ENCODE measurements around the gene BAAT. TPM values are rescaled to one million over a fixed set of nuclear protein-coding genes. Genes with fewer than 3 reads are reported as not detected.
A peak's percentile ranks its signal among the peaks of the same experiment; 100 is the strongest.

The BAAT gene
- total and polyA plus RNA-seq, 2 of the 13 experiments (the other 11 are each of a cell fraction or from before 2014, with no cell fraction given) = 0.71 to 7.9 TPM

- TF ChIP-seq, protein P1, sequence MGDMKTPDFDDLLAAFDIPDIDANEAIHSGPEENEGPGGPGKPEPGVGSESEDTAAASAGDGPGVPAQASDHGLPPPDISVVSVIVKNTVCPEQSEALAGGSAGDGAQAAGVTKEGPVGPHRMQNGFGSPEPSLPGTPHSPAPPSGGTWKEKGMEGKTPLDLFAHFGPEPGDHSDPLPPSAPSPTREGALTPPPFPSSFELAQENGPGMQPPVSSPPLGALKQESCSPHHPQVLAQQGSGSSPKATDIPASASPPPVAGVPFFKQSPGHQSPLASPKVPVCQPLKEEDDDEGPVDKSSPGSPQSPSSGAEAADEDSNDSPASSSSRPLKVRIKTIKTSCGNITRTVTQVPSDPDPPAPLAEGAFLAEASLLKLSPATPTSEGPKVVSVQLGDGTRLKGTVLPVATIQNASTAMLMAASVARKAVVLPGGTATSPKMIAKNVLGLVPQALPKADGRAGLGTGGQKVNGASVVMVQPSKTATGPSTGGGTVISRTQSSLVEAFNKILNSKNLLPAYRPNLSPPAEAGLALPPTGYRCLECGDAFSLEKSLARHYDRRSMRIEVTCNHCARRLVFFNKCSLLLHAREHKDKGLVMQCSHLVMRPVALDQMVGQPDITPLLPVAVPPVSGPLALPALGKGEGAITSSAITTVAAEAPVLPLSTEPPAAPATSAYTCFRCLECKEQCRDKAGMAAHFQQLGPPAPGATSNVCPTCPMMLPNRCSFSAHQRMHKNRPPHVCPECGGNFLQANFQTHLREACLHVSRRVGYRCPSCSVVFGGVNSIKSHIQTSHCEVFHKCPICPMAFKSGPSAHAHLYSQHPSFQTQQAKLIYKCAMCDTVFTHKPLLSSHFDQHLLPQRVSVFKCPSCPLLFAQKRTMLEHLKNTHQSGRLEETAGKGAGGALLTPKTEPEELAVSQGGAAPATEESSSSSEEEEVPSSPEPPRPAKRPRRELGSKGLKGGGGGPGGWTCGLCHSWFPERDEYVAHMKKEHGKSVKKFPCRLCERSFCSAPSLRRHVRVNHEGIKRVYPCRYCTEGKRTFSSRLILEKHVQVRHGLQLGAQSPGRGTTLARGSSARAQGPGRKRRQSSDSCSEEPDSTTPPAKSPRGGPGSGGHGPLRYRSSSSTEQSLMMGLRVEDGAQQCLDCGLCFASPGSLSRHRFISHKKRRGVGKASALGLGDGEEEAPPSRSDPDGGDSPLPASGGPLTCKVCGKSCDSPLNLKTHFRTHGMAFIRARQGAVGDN (CRISPR knock-in tag; IDR thresholded peaks at IDR 0.05) = no peak
- TF ChIP-seq SOX13 (IDR thresholded peaks at IDR 0.05) = no peak
- peak in 1 of 2 experiments; percentile 66; a peak in 2 of 4 replicates for TF ChIP-seq SOX13 (CRISPR knock-in tag; conservative IDR thresholded peaks at IDR 0.05 in 1 of 2, IDR thresholded peaks at IDR 0.05 in 1 of 2)
- TF ChIP-seq RXRB (CRISPR knock-in tag; IDR thresholded peaks at IDR 0.05; ENCODE audit: borderline replicate concordance) = peak; percentile 65
- no peak for TF ChIP-seq NFE2 (CRISPR knock-in tag; IDR thresholded peaks at IDR 0.05)
- no peak for TF ChIP-seq ZNF879 (CRISPR knock-in tag; IDR thresholded peaks at IDR 0.05)
- 0 out of 2 replicates have a peak, but pooled peaks have one; percentile 9 for TF ChIP-seq MAFF (IDR thresholded peaks at IDR 0.05; ENCODE audit: low read depth, low read length)
- peak; percentile 52; the same call in 1 of the 2 replicates for TF ChIP-seq SALL1 (CRISPR knock-in tag; IDR thresholded peaks at IDR 0.05)
- peak; percentile 86; the same call in 1 of the 2 replicates for TF ChIP-seq FOXK1 (CRISPR knock-in tag; IDR thresholded peaks at IDR 0.05; ENCODE audit: borderline replicate concordance, low read depth)
- TF ChIP-seq ZZZ3 (CRISPR knock-in tag; IDR thresholded peaks at IDR 0.05; ENCODE audit: borderline replicate concordance) = no peak
- no peak for TF ChIP-seq SRF (IDR thresholded peaks at IDR 0.05; ENCODE audit: low read depth, low read length)
- TF ChIP-seq SMARCC2 (IDR thresholded peaks at IDR 0.05) = no peak
- 0 out of 2 replicates have a peak, but pooled peaks have one; percentile 26 for TF ChIP-seq HIC2 (CRISPR knock-in tag; IDR thresholded peaks at IDR 0.05; ENCODE audit: low read depth)
- TF ChIP-seq, protein P2, sequence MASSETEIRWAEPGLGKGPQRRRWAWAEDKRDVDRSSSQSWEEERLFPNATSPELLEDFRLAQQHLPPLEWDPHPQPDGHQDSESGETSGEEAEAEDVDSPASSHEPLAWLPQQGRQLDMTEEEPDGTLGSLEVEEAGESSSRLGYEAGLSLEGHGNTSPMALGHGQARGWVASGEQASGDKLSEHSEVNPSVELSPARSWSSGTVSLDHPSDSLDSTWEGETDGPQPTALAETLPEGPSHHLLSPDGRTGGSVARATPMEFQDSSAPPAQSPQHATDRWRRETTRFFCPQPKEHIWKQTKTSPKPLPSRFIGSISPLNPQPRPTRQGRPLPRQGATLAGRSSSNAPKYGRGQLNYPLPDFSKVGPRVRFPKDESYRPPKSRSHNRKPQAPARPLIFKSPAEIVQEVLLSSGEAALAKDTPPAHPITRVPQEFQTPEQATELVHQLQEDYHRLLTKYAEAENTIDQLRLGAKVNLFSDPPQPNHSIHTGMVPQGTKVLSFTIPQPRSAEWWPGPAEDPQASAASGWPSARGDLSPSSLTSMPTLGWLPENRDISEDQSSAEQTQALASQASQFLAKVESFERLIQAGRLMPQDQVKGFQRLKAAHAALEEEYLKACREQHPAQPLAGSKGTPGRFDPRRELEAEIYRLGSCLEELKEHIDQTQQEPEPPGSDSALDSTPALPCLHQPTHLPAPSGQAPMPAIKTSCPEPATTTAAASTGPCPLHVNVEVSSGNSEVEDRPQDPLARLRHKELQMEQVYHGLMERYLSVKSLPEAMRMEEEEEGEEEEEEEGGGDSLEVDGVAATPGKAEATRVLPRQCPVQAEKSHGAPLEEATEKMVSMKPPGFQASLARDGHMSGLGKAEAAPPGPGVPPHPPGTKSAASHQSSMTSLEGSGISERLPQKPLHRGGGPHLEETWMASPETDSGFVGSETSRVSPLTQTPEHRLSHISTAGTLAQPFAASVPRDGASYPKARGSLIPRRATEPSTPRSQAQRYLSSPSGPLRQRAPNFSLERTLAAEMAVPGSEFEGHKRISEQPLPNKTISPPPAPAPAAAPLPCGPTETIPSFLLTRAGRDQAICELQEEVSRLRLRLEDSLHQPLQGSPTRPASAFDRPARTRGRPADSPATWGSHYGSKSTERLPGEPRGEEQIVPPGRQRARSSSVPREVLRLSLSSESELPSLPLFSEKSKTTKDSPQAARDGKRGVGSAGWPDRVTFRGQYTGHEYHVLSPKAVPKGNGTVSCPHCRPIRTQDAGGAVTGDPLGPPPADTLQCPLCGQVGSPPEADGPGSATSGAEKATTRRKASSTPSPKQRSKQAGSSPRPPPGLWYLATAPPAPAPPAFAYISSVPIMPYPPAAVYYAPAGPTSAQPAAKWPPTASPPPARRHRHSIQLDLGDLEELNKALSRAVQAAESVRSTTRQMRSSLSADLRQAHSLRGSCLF (CRISPR knock-in tag; IDR thresholded peaks at IDR 0.05; ENCODE audit: borderline replicate concordance) = no peak
- TF ChIP-seq ZNF280B (CRISPR knock-in tag; IDR thresholded peaks at IDR 0.05; ENCODE audit: borderline replicate concordance) = no peak
- TF ChIP-seq ZNF841 (CRISPR knock-in tag; IDR thresholded peaks at IDR 0.05; ENCODE audit: borderline replicate concordance) = no peak
- TF ChIP-seq ZNF460 (CRISPR knock-in tag; IDR thresholded peaks at IDR 0.05; ENCODE audit: borderline replicate concordance) = no peak
Measured at GRCh38 chr9:101387871-101388506, 3.2 kb upstream of the BAAT start (continued).

Measured in HepG2 (cell line).